Mesendoderm (in vitro differentiated cells): ENCODE results near the gene TBC1D1.

Source experiments
- DNase-seq: peaks from one replicate; pipeline ENCODE4 v3.0.0; 2013
- H2AK5ac ChIP-seq: 2 replicates; pipeline ENCODE4 v1.6.1; 2013; ENCODE audit warnings: low read length, inconsistent platforms
- H2BK120ac ChIP-seq: 2 replicates; pipeline ENCODE4 v1.6.1; 2013; ENCODE audit warnings: low read depth, mild to moderate bottlenecking, low read length, moderate library complexity, mixed read lengths
- H2BK15ac ChIP-seq: replicated peaks from 2 replicates; pipeline ENCODE4 v1.6.1; 2013; ENCODE audit warnings: low read depth, mild to moderate bottlenecking, moderate library complexity
- H2BK5ac ChIP-seq: 2 replicates; pipeline ENCODE4 v1.6.1; 2013; ENCODE audit warnings: low read length, inconsistent platforms
- H3K18ac ChIP-seq: 2 replicates; pipeline ENCODE4 v1.6.1; 2013; ENCODE audit warnings: mild to moderate bottlenecking, low read length, mixed read lengths
- H3K23ac ChIP-seq: one replicate; pipeline ENCODE4 v1.6.1; 2013; ENCODE audit warnings: low read length
- H3K27ac ChIP-seq: 2 replicates; pipeline ENCODE4 v1.5.1; 2013; ENCODE audit warnings: low read depth, mild to moderate bottlenecking, inconsistent platforms, low read length, moderate library complexity
- H3K27me3 ChIP-seq: 2 replicates; pipeline ENCODE4 v1.6.1; 2013; ENCODE audit warnings: low read length, control low read depth, mild to moderate bottlenecking, inconsistent platforms; ENCODE audit not compliant: insufficient read depth, poor library complexity
- H3K36me3 ChIP-seq: 2 replicates; pipeline ENCODE4 v1.6.1; 2013; ENCODE audit warnings: low read length, inconsistent platforms; ENCODE audit not compliant: control insufficient read depth, insufficient read depth
- H3K4ac ChIP-seq: one replicate; pipeline ENCODE4 v1.6.1; 2013; ENCODE audit warnings: low read depth, mild to moderate bottlenecking, low read length, moderate library complexity
- H3K4me1 ChIP-seq: 2 replicates; pipeline ENCODE4 v1.6.1; 2013; ENCODE audit warnings: low read depth, low read length, inconsistent platforms; ENCODE audit not compliant: control insufficient read depth
- H3K4me2 ChIP-seq: 2 replicates; pipeline ENCODE4 v1.6.1; 2013; ENCODE audit warnings: low read length
- H3K4me3 ChIP-seq: 2 replicates; pipeline ENCODE4 v1.5.1; 2013; ENCODE audit warnings: mild to moderate bottlenecking, low read length
- H3K56ac ChIP-seq: one replicate; pipeline ENCODE4 v1.6.1; 2013; ENCODE audit warnings: low read length
- H3K79me1 ChIP-seq: 2 replicates; pipeline ENCODE4 v1.6.1; 2013; ENCODE audit warnings: low read length, inconsistent platforms
- H3K79me2 ChIP-seq: 2 replicates; pipeline ENCODE4 v1.6.1; 2013; ENCODE audit warnings: mild to moderate bottlenecking, low read length; ENCODE audit not compliant: control insufficient read depth, insufficient read depth
- H3K9ac ChIP-seq: 2 replicates; pipeline ENCODE4 v1.6.1; 2013; ENCODE audit warnings: low read length, inconsistent platforms
- H4K5ac ChIP-seq: one replicate; pipeline ENCODE4 v1.6.1; 2013; ENCODE audit warnings: low read length
- H4K8ac ChIP-seq: one replicate; pipeline ENCODE4 v1.6.1; 2013; ENCODE audit warnings: low read depth, mild to moderate bottlenecking, control low read depth, low read length, moderate library complexity
- WGBS: extraction: QIAGEN DNeasy Blood & Tissue Kit; methylation state at CpG from one replicate; pipeline ENCODE4 v1.1.7; 2013; ENCODE audit warnings: low lambda C conversion rate, missing lambda C conversion rate; ENCODE audit not compliant: insufficient coverage; ENCODE audit errors: extremely low coverage; 5-methylcytosine and 5-hydroxymethylcytosine counted together

TBC1D1 gene

DNA sequence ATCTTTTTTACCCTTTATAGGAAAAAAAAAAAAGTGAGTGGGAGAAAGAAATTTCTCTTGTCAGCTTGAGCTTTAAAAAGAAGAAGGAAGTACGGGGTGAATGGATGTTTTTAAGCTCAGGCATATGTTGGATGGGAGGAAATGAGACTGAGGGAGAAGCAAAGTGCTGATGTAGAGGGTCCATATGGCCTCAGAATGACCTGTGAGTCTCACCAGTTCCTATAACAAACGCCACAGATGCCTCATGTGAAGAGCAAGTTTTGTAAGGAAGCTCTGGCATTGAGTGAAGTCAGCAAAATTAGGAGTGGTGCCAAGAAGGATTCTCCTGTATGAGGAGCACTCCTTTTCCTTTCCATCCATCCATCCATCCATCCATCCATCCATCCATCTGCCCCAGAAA lies 283.9 kb downstream of the TBC1D1 start:
- H3K79me1 ChIP-seq: no peaks in the 10 kb centered on the region
- H2BK5ac ChIP-seq: no peak overlapping the region
- no peak overlapping the region for H2BK120ac ChIP-seq
- no peak overlapping the region for H3K9ac ChIP-seq
- H2BK15ac ChIP-seq: no peak overlapping the region
- no peaks in the 10 kb centered on the region for H3K27me3 ChIP-seq
- peaks cover under 1% of the 10 kb centered on the region for H3K4me1 ChIP-seq
- no peaks in the 10 kb centered on the region for H3K36me3 ChIP-seq
- no peak overlapping the region for H3K18ac ChIP-seq
- no peak for DNase-seq
- H3K79me2 ChIP-seq: no peaks in the 10 kb centered on the region
- H3K4me2 ChIP-seq: no peak overlapping the region
- no CpG with 5 or more reads among the region's 2 CpGs for WGBS
- H4K8ac ChIP-seq: no peak overlapping the region
- no peak overlapping the region for H3K56ac ChIP-seq
- H3K27ac ChIP-seq: no peak overlapping the region
- no peak overlapping the region for H4K5ac ChIP-seq
- no peak overlapping the region for H3K4me3 ChIP-seq
- H3K23ac ChIP-seq: no peak overlapping the region
- no peak overlapping the region for H3K4ac ChIP-seq
- H2AK5ac ChIP-seq: no peak overlapping the region

DNA sequence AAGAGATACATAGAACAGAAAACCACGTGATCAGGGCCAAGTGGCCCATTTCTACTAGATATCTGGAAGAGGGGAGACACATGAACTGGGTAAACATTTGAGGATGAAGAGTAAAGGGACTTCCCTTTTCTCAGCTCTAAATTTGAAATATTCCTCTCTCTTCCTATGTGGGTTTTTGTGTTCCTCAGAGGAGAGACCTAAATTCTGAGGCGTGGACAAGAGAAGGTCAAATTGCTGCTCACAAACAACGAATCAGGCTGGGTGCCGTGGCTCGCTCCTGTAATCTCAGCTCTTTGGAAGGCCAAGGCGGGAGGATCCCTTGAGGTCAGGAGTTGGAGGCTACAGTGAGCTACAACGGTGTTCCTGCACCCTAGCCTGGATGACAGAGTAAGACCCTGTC lies 285.3 kb downstream of the TBC1D1 start:
- Histone ChIP-seq H3K79me2 (no peaks in the 10 kb centered on the region), H2AK5ac (no peak overlapping the region), H3K79me1 (no peaks in the 10 kb centered on the region), H2BK120ac (no peak overlapping the region), H3K4me2 (no peak overlapping the region), H3K4me1 (no peaks in the 10 kb centered on the region), H2BK15ac (no peak overlapping the region), H3K18ac (no peak overlapping the region), H3K27ac (no peak overlapping the region), H2BK5ac (no peak overlapping the region), H4K5ac (no peak overlapping the region), H3K56ac (no peak overlapping the region), H3K9ac (no peak overlapping the region), H3K4ac (no peak overlapping the region), H3K36me3 (no peaks in the 10 kb centered on the region), H3K27me3 (no peaks in the 10 kb centered on the region), H4K8ac (no peak overlapping the region), H3K4me3 (no peak overlapping the region), H3K23ac (no peak overlapping the region)
- no CpG with 5 or more reads among the region's 7 CpGs for WGBS
- DNase-seq: no peak

DNA sequence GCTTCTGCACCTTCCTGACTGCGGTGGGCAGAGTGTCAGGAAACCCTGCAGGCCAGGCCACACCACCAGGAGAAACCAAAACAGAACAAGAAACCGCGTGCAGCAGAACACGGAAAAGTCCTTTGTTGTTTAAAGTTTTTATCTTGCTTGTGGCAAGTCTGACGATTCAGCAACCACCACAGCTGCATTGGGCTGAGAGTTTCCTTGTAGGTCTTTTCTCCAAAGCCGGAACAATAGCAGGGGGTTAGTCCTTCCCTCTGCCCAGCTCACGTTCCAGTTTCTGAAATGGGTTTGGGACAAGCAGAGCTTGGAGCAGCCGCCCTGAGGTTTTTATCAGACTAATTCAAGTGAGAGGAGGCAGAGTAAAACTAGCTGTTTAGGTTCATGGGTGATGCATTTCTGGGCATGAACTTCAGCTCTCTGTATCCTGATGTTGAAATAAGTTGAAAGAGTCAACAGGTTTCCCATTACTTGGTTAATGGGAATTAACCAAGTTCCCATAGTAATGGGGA lies 286.2 kb downstream of the TBC1D1 start:
- H2BK120ac ChIP-seq: no peak overlapping the region
- no peak overlapping the region for H3K4ac ChIP-seq
- H3K4me1 ChIP-seq: no peaks in the 10 kb centered on the region
- no peaks in the 10 kb centered on the region for H3K79me2 ChIP-seq
- H3K18ac ChIP-seq: no peak overlapping the region
- H3K4me3 ChIP-seq: no peak overlapping the region
- DNase-seq: no peak
- H3K9ac ChIP-seq: no peak overlapping the region
- H3K27ac ChIP-seq: no peak overlapping the region
- no CpG with 5 or more reads among the region's 8 CpGs for WGBS
- H3K56ac ChIP-seq: no peak overlapping the region
- no peak overlapping the region for H3K23ac ChIP-seq
- no peak overlapping the region for H2BK15ac ChIP-seq
- H4K8ac ChIP-seq: no peak overlapping the region
- H3K36me3 ChIP-seq: no peaks in the 10 kb centered on the region
- no peak overlapping the region for H4K5ac ChIP-seq
- H3K4me2 ChIP-seq: no peak overlapping the region
- no peaks in the 10 kb centered on the region for H3K27me3 ChIP-seq
- no peak overlapping the region for H2AK5ac ChIP-seq
- H2BK5ac ChIP-seq: no peak overlapping the region
- no peaks in the 10 kb centered on the region for H3K79me1 ChIP-seq

DNA sequence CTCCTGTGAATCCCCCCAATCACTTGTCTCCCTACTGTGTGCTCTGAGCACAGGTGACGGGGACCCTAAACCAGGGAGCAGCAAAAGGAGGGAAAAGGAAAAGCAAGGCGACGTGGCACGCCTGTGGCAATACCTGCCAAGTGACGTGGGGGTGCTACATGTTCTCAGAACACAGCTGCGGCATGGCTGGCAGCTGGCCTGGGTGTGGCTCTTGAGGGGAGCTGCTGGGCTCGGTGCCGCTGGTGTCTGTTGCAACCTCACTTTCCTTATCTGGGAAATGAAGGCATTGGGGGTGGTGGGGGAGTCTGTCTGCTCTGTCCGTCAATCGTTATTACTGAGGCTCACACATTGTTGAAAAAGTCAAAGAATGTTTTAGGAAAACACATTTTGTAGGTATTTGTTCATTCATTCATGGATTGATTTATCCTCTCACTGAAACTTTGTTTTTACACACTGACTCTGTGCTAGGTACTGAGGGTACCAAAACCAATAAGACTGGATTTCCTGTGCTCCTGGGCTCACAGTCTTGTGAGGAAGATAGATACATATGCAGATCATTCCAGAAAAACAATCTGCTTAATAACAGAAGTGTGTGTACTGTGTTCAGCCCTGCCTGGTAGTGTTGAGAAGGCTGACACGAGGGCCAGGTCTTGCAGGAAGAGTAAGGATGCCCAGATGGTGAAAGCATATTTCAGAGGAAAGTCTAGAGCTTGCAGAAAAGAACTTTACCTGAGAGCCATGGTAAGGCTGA lies 286.9 kb downstream of the TBC1D1 start:
- H3K4me1 ChIP-seq: no peaks in the 10 kb centered on the region
- H3K27ac ChIP-seq: no peak overlapping the region
- DNase-seq: no peak
- WGBS: no CpG with 5 or more reads among the region's 11 CpGs
- H4K5ac ChIP-seq: no peak overlapping the region
- no peak overlapping the region for H3K56ac ChIP-seq
- no peaks in the 10 kb centered on the region for H3K79me2 ChIP-seq
- no peak overlapping the region for H2BK5ac ChIP-seq
- H3K18ac ChIP-seq: no peak overlapping the region
- no peak overlapping the region for H3K9ac ChIP-seq
- no peaks in the 10 kb centered on the region for H3K27me3 ChIP-seq
- H2AK5ac ChIP-seq: no peak overlapping the region
- H3K4me2 ChIP-seq: no peak overlapping the region
- H3K4ac ChIP-seq: no peak overlapping the region
- no peak overlapping the region for H2BK15ac ChIP-seq
- H4K8ac ChIP-seq: no peak overlapping the region
- no peak overlapping the region for H2BK120ac ChIP-seq
- no peak overlapping the region for H3K4me3 ChIP-seq
- H3K36me3 ChIP-seq: no peaks in the 10 kb centered on the region
- H3K79me1 ChIP-seq: no peaks in the 10 kb centered on the region
- H3K23ac ChIP-seq: no peak overlapping the region

DNA sequence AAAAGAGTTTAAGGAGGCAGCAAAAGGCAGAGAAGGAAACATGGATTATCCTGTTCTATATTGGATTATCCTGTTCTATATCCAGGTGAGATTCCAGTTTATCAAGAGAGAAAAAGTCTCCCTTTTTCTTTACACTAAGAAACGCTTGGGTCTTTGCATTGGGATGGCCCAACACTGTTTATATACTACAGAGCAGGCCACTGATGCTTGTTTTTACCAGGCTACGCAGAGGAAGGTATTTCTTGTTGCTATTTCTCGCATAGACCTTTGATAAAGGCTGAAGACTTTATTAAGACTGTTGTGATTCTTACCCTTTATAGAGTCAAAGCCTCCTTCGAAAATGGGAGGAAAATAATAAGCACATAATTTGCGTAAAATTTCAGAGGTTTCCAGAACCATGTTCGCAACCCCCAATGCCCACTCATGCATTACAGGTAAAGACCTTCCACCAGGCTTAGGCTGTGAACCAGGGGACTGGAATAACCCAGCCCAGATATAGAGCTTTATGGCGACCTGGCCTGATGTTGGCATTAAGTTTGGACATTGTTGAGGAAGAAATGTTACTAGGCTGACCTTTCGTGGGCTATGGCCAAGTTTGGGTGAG lies 287.6 kb downstream of the TBC1D1 start:
- WGBS: no CpG with 5 or more reads among the region's 8 CpGs
- no peak overlapping the region for H3K27ac ChIP-seq

More for the DNA sequence above, 287.6 kb downstream of the TBC1D1 start:
- Histone ChIP-seq H4K8ac (no peak overlapping the region), H3K27me3 (no peaks in the 10 kb centered on the region), H3K23ac (no peak overlapping the region), H3K56ac (no peak overlapping the region), H3K4me1 (no peaks in the 10 kb centered on the region), H3K4me2 (no peak overlapping the region), H2BK15ac (no peak overlapping the region), H3K4me3 (no peak overlapping the region), H2AK5ac (no peak overlapping the region), H3K36me3 (no peaks in the 10 kb centered on the region), H3K18ac (no peak overlapping the region), H3K79me2 (no peaks in the 10 kb centered on the region), H3K79me1 (no peaks in the 10 kb centered on the region), H4K5ac (no peak overlapping the region), H2BK120ac (no peak overlapping the region), H3K4ac (no peak overlapping the region), H2BK5ac (no peak overlapping the region), H3K9ac (no peak overlapping the region)
- no peak for DNase-seq
